Thoracic aorta (tissue), 2 donors: Measurements from ENCODE around the gene OXCT1. TPM values are rescaled to one million over a fixed set of nuclear protein-coding genes. Genes with fewer than 3 reads are reported as not detected.

Source experiments
- ATAC-seq: fragments of 150-250 bp; one replicate; pipeline ENCODE4 v1.8.0; 2017; ENCODE audit warnings: low read depth; ENCODE audit not compliant: insufficient number of reproducible peaks, low FRiP score
- DNase-seq: peaks from one replicate; pipeline ENCODE4 v3.0.0-alpha.2; 2020; ENCODE audit warnings: low spot score
- H3K27ac ChIP-seq, 2 donors: fragments of 200-600 bp; sonication (generic); 1 replicate in 1 of 2; 2 replicates in 1 of 2; pipeline ENCODE4 v1.5.1; 2016; ENCODE audit warnings: mild to moderate bottlenecking in 2 of 2, moderate library complexity in 2 of 2
- H3K27me3 ChIP-seq: fragments of 200-600 bp; sonication (generic); replicated peaks from 2 replicates; pipeline ENCODE4 v1.6.0; 2016; ENCODE audit warnings: mild to moderate bottlenecking; ENCODE audit not compliant: insufficient read depth
- H3K36me3 ChIP-seq: fragments of 200-600 bp; sonication (generic); one replicate; pipeline ENCODE4 v1.5.1; 2016
- H3K4me1 ChIP-seq, 2 donors: fragments of 200-600 bp; sonication (generic); 1 replicate in 1 of 2; 2 replicates in 1 of 2; pipeline versions ENCODE4 v1.5.1 to v1.6.0; 2016; ENCODE audit warnings: low read depth in 2 of 2, mild to moderate bottlenecking in 1 of 2; ENCODE audit not compliant: control insufficient read depth in 1 of 2
- H3K4me3 ChIP-seq: fragments of 200-600 bp; sonication (generic); 2 replicates; pipeline ENCODE4 v1.5.1; 2016; ENCODE audit warnings: mild to moderate bottlenecking
- H3K9me3 ChIP-seq: fragments of 200-600 bp; sonication (generic); 2 replicates; pipeline ENCODE4 v1.5.1; 2016
- total RNA-seq, 2 donors: library from RNA; depleted of rRNA; stranded (reverse); fragments of >200 nt; gene quantifications; one replicate each; pipeline versions ENCODE4 v1.1.0 to v1.2.3, GENCODE V29; 2016
- TF ChIP-seq, protein P1 (sequence below): fragments of 200-600 bp; sonication (generic); IDR thresholded peaks from one replicate; pipeline ENCODE4 v1.5.1; 2019; ENCODE audit warnings: antibody characterized with exemption

Gene OXCT1
- total RNA-seq, 2 donors from 2014 or later: 19.6 to 30.6 TPM

- Histone ChIP-seq H3K27ac (no peak overlapping the region), H3K9me3 (no peaks in the 10 kb centered on the region), H3K27me3 (no peaks in the 10 kb centered on the region), H3K36me3 (no peaks in the 10 kb centered on the region), H3K4me3 (no peak overlapping the region), H3K4me1 (peaks cover 6 to 29% of the 10 kb centered on the region in 2 donors)
- TF ChIP-seq, protein P1, sequence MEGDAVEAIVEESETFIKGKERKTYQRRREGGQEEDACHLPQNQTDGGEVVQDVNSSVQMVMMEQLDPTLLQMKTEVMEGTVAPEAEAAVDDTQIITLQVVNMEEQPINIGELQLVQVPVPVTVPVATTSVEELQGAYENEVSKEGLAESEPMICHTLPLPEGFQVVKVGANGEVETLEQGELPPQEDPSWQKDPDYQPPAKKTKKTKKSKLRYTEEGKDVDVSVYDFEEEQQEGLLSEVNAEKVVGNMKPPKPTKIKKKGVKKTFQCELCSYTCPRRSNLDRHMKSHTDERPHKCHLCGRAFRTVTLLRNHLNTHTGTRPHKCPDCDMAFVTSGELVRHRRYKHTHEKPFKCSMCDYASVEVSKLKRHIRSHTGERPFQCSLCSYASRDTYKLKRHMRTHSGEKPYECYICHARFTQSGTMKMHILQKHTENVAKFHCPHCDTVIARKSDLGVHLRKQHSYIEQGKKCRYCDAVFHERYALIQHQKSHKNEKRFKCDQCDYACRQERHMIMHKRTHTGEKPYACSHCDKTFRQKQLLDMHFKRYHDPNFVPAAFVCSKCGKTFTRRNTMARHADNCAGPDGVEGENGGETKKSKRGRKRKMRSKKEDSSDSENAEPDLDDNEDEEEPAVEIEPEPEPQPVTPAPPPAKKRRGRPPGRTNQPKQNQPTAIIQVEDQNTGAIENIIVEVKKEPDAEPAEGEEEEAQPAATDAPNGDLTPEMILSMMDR: no peak
- DNase-seq (no peak), ATAC-seq (no peak)
Measured at GRCh38 chr5:41832430-41832829, 37.8 kb downstream of the OXCT1 start.

DNA sequence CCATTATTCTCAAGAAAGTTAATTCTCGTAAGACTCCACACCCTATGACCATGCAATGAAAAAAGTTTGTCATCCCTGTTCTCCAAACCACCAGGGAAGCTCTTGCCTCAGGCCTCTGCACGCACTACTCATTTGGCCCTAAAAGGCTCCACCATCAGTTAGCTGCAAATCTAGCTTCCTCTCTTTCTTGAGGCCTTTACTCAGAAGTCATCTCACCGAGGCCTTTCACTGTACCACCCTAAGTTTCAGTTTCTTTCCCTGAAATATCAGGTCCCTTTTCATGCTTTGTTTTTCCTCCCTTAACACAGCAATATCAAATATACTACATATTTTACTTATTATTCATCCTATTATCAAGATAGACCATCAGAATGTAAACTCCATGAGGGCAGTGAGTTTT, 39.1 kb downstream of the OXCT1 start:
- no peaks in the 10 kb centered on the region for H3K27me3 ChIP-seq
- ATAC-seq (no peak), DNase-seq (no peak)
- peaks cover 6 to 23% of the 10 kb centered on the region in 2 donors for H3K4me1 ChIP-seq
- H3K27ac ChIP-seq: no peak overlapping the region
- no peaks in the 10 kb centered on the region for H3K9me3 ChIP-seq
- no peaks in the 10 kb centered on the region for H3K36me3 ChIP-seq
- TF ChIP-seq, protein P1: no peak
- H3K4me3 ChIP-seq: no peak overlapping the region

- TF ChIP-seq, protein P1: no peak
- no peak overlapping the region for H3K27ac ChIP-seq
- no peak for ATAC-seq
Measured at GRCh38 chr5:41827792-41828191, 42.4 kb downstream of the OXCT1 start.

GRCh38 chr5:41822036-41822435, 48.2 kb downstream of the OXCT1 start:
- Histone ChIP-seq H3K4me1 (peaks cover 7 to 35% of the 10 kb centered on the region in 2 donors), H3K27me3 (no peaks in the 10 kb centered on the region), H3K4me3 (no peak overlapping the region), H3K27ac (no peak overlapping the region), H3K9me3 (no peaks in the 10 kb centered on the region), H3K36me3 (no peaks in the 10 kb centered on the region)
- ATAC-seq (no peak), DNase-seq (no peak)
- TF ChIP-seq, protein P1: no peak

More at GRCh38 chr5:41827792-41828191, 42.4 kb downstream of the OXCT1 start:
- no peaks in the 10 kb centered on the region for H3K9me3 ChIP-seq
- H3K4me3 ChIP-seq: no peak overlapping the region
- peaks cover 7 to 26% of the 10 kb centered on the region in 2 donors for H3K4me1 ChIP-seq
- H3K36me3 ChIP-seq: no peaks in the 10 kb centered on the region
- no peaks in the 10 kb centered on the region for H3K27me3 ChIP-seq
- DNase-seq: no peak

- Histone ChIP-seq H3K9me3 (no peaks in the 10 kb centered on the region), H3K4me3 (no peak overlapping the region), H3K36me3 (no peaks in the 10 kb centered on the region), H3K4me1 (peaks cover 7 to 45% of the 10 kb centered on the region in 2 donors), H3K27ac (no peak overlapping the region), H3K27me3 (no peaks in the 10 kb centered on the region)
- TF ChIP-seq, protein P1: no peak
- DNase-seq: no peak
- ATAC-seq: no peak
Measured at GRCh38 chr5:41821051-41821450, 49.2 kb downstream of the OXCT1 start.
